Nephron (organoid): ENCODE results near the gene FLRT2.

ENCODE experiments used
- H3K27ac Mint-ChIP-seq, 3 experiments: 2 replicates each; pipeline ENCODE4 v1.8.0; 2020; ENCODE audit warnings: mixed read lengths in 3 of 3, mild to moderate bottlenecking in 2 of 3, moderate library complexity in 1 of 3
- H3K27me3 Mint-ChIP-seq: 2 replicates; pipeline ENCODE4 v1.8.0; 2021; ENCODE audit warnings: low read depth, mild to moderate bottlenecking, moderate library complexity, mixed read lengths
- H3K36me3 Mint-ChIP-seq: 2 replicates; pipeline ENCODE4 v1.8.0; 2020; ENCODE audit warnings: low read depth, mixed read lengths
- H3K4me1 Mint-ChIP-seq: 2 replicates; pipeline ENCODE4 v1.8.0; 2020; ENCODE audit warnings: mixed read lengths
- H3K4me3 Mint-ChIP-seq, 3 experiments: 2 replicates each; pipeline ENCODE4 v1.8.0; 2020; ENCODE audit warnings: mild to moderate bottlenecking in 3 of 3, mixed read lengths in 3 of 3, moderate library complexity in 2 of 3
- H3K9me3 Mint-ChIP-seq: 2 replicates; pipeline ENCODE4 v1.8.0; 2020; ENCODE audit warnings: mixed read lengths
- CTCF ChIP-seq, 3 experiments: fragments of 200-600 bp; sonication (generic); IDR thresholded peaks; one replicate each; pipeline ENCODE4 v1.5.0; 2021; ENCODE audit warnings: antibody characterized with exemption in 3 of 3; ENCODE audit not compliant: unreplicated experiment in 3 of 3

Gene FLRT2

GRCh38 chr14:85613496-85613895 lies 83.6 kb downstream of the FLRT2 start:
- peaks cover 69% of the 10 kb centered on the region for H3K4me1 Mint-ChIP-seq
- no peak for TF ChIP-seq CTCF (IDR thresholded peaks at IDR 0.05; ENCODE audit: unreplicated experiment in 3 of 3)
- peak overlapping the region; percentile 29 to 53 (median 48) for H3K27ac Mint-ChIP-seq
- H3K27me3 Mint-ChIP-seq: no peaks in the 10 kb centered on the region
- no peak overlapping the region for H3K4me3 Mint-ChIP-seq
- no peaks in the 10 kb centered on the region for H3K9me3 Mint-ChIP-seq
- peaks cover 45% of the 10 kb centered on the region for H3K36me3 Mint-ChIP-seq

GRCh38 chr14:85616386-85616885 lies 86.5 kb downstream of the FLRT2 start:
- peaks cover 57% of the 10 kb centered on the region for H3K4me1 Mint-ChIP-seq
- no peaks in the 10 kb centered on the region for H3K27me3 Mint-ChIP-seq
- H3K36me3 Mint-ChIP-seq: peaks cover 43% of the 10 kb centered on the region
- peak overlapping the region in 1 of 3 experiments; percentile 14 for H3K4me3 Mint-ChIP-seq
- H3K9me3 Mint-ChIP-seq: no peaks in the 10 kb centered on the region
- no peak for TF ChIP-seq CTCF (IDR thresholded peaks at IDR 0.05; ENCODE audit: unreplicated experiment in 3 of 3)
- peak overlapping the region; percentile 53 to 77 (median 70) for H3K27ac Mint-ChIP-seq

- peaks cover 53% of the 10 kb centered on the region for H3K4me1 Mint-ChIP-seq
- no peak for TF ChIP-seq CTCF (IDR thresholded peaks at IDR 0.05; ENCODE audit: unreplicated experiment in 3 of 3)
- peaks cover 44% of the 10 kb centered on the region for H3K36me3 Mint-ChIP-seq
- H3K4me3 Mint-ChIP-seq: no peak overlapping the region
- H3K27ac Mint-ChIP-seq: peak overlapping the region; percentile 53 to 77 (median 70)
- no peaks in the 10 kb centered on the region for H3K9me3 Mint-ChIP-seq
- H3K27me3 Mint-ChIP-seq: no peaks in the 10 kb centered on the region
These were observed 86.9 kb downstream of the FLRT2 start for GRCh38 chr14:85616886-85617285.

- peaks cover 46% of the 10 kb centered on the region for H3K4me1 Mint-ChIP-seq
- no peak for TF ChIP-seq CTCF (IDR thresholded peaks at IDR 0.05; ENCODE audit: unreplicated experiment in 3 of 3)
- H3K4me3 Mint-ChIP-seq: no peak overlapping the region
- peaks cover 53% of the 10 kb centered on the region for H3K36me3 Mint-ChIP-seq
- H3K27me3 Mint-ChIP-seq: no peaks in the 10 kb centered on the region
- H3K9me3 Mint-ChIP-seq: no peaks in the 10 kb centered on the region
- H3K27ac Mint-ChIP-seq: peak overlapping the region; percentile 10 to 77 (median 48)
These were observed 87.8 kb downstream of the FLRT2 start for GRCh38 chr14:85617791-85618190.

- H3K9me3 Mint-ChIP-seq: no peaks in the 10 kb centered on the region
- TF ChIP-seq CTCF (IDR thresholded peaks at IDR 0.05; ENCODE audit: unreplicated experiment in 3 of 3): no peak
- peaks cover 57% of the 10 kb centered on the region for H3K36me3 Mint-ChIP-seq
- H3K27ac Mint-ChIP-seq: peak overlapping the region; percentile 10 to 77 (median 48)
- peaks cover 43% of the 10 kb centered on the region for H3K4me1 Mint-ChIP-seq
- H3K4me3 Mint-ChIP-seq: no peak overlapping the region
- no peaks in the 10 kb centered on the region for H3K27me3 Mint-ChIP-seq
These were observed 88.4 kb downstream of the FLRT2 start for GRCh38 chr14:85618390-85618789.

- H3K4me1 Mint-ChIP-seq: peaks cover 40% of the 10 kb centered on the region
- H3K27ac Mint-ChIP-seq: no peak overlapping the region
- H3K27me3 Mint-ChIP-seq: no peaks in the 10 kb centered on the region
- TF ChIP-seq CTCF (IDR thresholded peaks at IDR 0.05; ENCODE audit: unreplicated experiment in 3 of 3): no peak
- no peak overlapping the region for H3K4me3 Mint-ChIP-seq
- peaks cover 59% of the 10 kb centered on the region for H3K36me3 Mint-ChIP-seq
- no peaks in the 10 kb centered on the region for H3K9me3 Mint-ChIP-seq
These were observed 89.0 kb downstream of the FLRT2 start for GRCh38 chr14:85618978-85619377.
